Ishikawa (cell line): ENCODE data around the gene MRPS22.

Experiments
- CEBPB ChIP-seq: IDR thresholded peaks from 2 replicates; pipeline ENCODE4 v1.6.1; 2012
- CREB1 ChIP-seq: IDR thresholded peaks from 2 replicates; pipeline ENCODE4 v1.6.1; 2012; ENCODE audit warnings: low read depth
- EGR1 ChIP-seq: IDR thresholded peaks from 2 replicates; pipeline ENCODE4 v1.6.1; 2012
- EP300 ChIP-seq: IDR thresholded peaks from 2 replicates; pipeline ENCODE4 v1.6.1; 2012; ENCODE audit warnings: borderline replicate concordance
- RAD21 ChIP-seq: IDR thresholded peaks from 2 replicates; pipeline ENCODE4 v1.6.1; 2012; ENCODE audit warnings: low read depth
- TAF1 ChIP-seq: IDR thresholded peaks from 2 replicates; pipeline ENCODE4 v1.6.1; 2012; ENCODE audit warnings: low read depth, mild to moderate bottlenecking
- TEAD4 ChIP-seq: IDR thresholded peaks from 2 replicates; pipeline ENCODE4 v1.6.1; 2012
- YY1 ChIP-seq: IDR thresholded peaks from 2 replicates; pipeline ENCODE4 v1.6.1; 2012; ENCODE audit warnings: low read depth
- TF ChIP-seq, protein P1 (sequence below): IDR thresholded peaks from 2 replicates; pipeline ENCODE4 v1.6.1; 2012; ENCODE audit warnings: low read depth, mild to moderate bottlenecking
- TF ChIP-seq, protein P2 (sequence below): IDR thresholded peaks from 2 replicates; pipeline ENCODE4 v1.6.1; 2012

DNA sequence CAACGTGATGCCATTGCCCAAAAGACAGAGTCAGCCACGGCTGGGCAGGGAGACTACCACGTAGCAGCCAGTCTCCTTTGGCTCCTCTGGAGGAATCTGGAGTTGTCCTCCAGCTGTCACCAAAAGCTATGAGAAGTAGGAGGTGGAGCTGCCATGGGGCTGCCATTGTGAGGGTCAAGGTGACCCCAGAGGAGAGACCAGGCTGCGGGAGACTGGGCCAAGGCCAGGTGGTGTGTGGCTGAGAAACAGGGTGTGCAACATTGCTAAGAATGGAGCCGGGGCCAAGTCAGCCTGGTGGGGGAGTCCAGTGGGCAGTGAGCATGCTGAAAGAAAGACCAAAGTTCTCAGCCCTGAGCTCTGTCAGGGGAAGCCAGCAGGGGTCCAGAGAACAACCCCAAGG is 29.9 kb upstream of the MRPS22 start:
- TF ChIP-seq TEAD4 (no peak), EGR1 (no peak), YY1 (no peak), TAF1 (no peak), EP300 (no peak), RAD21 (no peak), CREB1 (no peak), CEBPB (no peak)
- TF ChIP-seq, protein P1, sequence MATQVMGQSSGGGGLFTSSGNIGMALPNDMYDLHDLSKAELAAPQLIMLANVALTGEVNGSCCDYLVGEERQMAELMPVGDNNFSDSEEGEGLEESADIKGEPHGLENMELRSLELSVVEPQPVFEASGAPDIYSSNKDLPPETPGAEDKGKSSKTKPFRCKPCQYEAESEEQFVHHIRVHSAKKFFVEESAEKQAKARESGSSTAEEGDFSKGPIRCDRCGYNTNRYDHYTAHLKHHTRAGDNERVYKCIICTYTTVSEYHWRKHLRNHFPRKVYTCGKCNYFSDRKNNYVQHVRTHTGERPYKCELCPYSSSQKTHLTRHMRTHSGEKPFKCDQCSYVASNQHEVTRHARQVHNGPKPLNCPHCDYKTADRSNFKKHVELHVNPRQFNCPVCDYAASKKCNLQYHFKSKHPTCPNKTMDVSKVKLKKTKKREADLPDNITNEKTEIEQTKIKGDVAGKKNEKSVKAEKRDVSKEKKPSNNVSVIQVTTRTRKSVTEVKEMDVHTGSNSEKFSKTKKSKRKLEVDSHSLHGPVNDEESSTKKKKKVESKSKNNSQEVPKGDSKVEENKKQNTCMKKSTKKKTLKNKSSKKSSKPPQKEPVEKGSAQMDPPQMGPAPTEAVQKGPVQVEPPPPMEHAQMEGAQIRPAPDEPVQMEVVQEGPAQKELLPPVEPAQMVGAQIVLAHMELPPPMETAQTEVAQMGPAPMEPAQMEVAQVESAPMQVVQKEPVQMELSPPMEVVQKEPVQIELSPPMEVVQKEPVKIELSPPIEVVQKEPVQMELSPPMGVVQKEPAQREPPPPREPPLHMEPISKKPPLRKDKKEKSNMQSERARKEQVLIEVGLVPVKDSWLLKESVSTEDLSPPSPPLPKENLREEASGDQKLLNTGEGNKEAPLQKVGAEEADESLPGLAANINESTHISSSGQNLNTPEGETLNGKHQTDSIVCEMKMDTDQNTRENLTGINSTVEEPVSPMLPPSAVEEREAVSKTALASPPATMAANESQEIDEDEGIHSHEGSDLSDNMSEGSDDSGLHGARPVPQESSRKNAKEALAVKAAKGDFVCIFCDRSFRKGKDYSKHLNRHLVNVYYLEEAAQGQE, result no peak
- TF ChIP-seq, protein P2, sequence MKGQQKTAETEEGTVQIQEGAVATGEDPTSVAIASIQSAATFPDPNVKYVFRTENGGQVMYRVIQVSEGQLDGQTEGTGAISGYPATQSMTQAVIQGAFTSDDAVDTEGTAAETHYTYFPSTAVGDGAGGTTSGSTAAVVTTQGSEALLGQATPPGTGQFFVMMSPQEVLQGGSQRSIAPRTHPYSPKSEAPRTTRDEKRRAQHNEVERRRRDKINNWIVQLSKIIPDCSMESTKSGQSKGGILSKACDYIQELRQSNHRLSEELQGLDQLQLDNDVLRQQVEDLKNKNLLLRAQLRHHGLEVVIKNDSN, result no peak
